DND-41 (cell line): ENCODE measurements around the gene UVRAG.

ENCODE experiments used
- EZH2 ChIP-seq: IDR thresholded peaks from 3 replicates; pipeline ENCODE4 v1.6.1; 2012; ENCODE audit warnings: borderline replicate concordance, low read depth, mild to moderate bottlenecking, moderate library complexity, low read length, inconsistent platforms; ENCODE audit not compliant: severe bottlenecking
- TF ChIP-seq, protein P1 (sequence below): IDR thresholded peaks from 2 replicates; pipeline ENCODE4 v1.5.1; 2012; ENCODE audit warnings: borderline replicate concordance, low read length, moderate library complexity, mild to moderate bottlenecking; ENCODE audit not compliant: poor library complexity, severe bottlenecking; ENCODE audit errors: extremely low read depth

DNA sequence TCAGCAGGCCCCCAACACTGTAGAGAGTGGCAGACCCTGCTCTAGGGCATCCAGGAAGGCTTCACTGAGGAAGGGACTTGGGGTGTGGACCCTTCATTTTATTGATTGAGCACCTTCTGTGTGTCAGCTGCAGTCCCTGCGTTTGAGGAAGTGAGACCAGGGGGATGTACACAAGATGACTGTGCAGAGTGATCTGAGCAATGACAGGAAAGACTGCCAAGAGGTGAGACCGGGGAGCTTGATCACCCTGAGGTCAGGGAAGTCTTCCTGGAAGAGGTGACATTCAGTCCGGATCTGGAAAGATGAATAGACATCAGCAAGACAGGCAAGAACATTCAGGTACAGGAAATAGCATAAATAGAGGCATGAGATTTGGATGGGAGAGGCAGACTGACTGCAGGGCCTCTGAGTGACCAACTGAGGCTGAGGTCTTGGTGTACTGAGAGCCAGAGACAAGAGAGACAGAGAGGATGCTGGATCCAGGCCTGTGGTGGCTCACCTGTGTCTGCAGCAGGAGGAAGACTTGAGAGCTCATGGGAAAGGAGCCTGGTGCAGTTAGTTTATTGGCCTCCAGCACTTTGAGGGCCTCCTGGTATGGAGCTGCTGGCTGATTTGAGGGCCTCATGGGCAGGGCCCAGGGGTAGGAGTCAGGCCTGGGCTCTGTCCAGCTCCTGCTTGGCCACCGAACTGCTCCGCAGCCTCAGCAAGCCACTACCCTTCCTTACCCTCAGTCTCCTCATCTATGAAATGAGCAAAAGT is 41.2 kb upstream of the UVRAG start:
- TF ChIP-seq EZH2, result no peak
- TF ChIP-seq, protein P1, sequence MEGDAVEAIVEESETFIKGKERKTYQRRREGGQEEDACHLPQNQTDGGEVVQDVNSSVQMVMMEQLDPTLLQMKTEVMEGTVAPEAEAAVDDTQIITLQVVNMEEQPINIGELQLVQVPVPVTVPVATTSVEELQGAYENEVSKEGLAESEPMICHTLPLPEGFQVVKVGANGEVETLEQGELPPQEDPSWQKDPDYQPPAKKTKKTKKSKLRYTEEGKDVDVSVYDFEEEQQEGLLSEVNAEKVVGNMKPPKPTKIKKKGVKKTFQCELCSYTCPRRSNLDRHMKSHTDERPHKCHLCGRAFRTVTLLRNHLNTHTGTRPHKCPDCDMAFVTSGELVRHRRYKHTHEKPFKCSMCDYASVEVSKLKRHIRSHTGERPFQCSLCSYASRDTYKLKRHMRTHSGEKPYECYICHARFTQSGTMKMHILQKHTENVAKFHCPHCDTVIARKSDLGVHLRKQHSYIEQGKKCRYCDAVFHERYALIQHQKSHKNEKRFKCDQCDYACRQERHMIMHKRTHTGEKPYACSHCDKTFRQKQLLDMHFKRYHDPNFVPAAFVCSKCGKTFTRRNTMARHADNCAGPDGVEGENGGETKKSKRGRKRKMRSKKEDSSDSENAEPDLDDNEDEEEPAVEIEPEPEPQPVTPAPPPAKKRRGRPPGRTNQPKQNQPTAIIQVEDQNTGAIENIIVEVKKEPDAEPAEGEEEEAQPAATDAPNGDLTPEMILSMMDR, result no peak
